ENCODE data around the gene TMEM54. TPM values are rescaled to one million over a fixed set of nuclear protein-coding genes. Genes with fewer than 3 reads are reported as not detected.

The TMEM54 gene
- total RNA-seq, 4 donors from 2014 or later, result 32.6 to 158 (median 101) TPM

DNA sequence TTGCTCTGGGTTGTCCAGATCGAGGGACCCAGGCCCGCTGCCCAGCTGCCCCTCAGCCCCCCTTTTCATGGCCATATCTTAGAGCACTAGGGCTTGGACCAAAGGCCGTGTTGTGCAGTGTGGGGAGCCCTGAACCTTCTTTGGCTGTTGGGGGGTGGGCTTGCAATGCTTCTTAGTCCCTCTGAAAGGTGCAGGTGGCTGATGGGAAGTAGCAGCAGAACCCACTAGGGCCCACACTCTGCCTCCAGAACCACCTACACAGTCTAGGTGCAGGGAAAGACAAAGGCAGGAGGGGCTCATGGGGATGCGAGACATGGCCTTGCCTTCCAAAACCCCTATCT, 17.2 kb downstream of the TMEM54 start:
- intact Hi-C loops (cut with DNase I), result no loop called here
- WGBS, 2 donors, result 61 to 68% methylated on average over 4 of the region's 4 CpGs

DNA sequence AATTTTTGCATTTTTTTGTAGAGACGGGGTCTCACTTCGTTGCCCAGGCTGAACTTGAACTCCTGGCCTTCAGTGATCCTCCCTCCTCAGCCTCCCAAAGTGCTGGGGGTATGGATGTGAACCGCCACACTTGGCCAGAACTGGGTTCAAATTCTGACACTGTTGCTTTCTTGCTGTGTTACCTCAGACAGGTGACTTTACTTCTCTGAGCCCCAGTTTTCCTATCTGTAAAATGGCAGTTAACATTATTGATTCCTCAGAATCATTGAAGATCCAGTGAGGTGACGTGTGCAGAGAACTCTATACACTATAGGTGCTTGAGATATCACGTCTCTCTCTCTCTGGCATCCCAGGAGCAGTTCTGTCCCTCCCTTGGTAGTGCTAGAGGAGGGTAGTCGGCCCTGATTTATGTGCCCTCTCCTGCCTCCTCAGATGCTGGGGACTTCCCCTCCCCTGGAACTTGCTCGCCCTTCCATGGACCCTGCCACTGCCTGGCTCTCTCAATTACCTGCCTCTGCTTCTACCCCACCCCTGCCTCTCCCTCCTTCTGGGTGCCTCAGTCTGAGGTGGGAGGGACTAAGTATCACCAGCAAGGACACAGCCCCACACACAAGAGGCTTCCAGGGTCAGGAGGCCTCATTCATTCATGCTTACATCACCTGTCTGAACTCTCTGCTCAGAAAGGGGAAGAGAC, 17.7 kb downstream of the TMEM54 start:
- peaks cover 0 to 12% of the 10 kb centered on the region in 2 donors for H3K4me1 ChIP-seq
- H3K27me3 ChIP-seq, result peaks cover 11% of the 10 kb centered on the region
- no peak for DNase-seq
- no peak overlapping the region for H3K4me3 ChIP-seq (replicated peaks in 1 of 3)
- no peak for TF ChIP-seq POLR2A (IDR thresholded peaks at IDR 0.05)
- TF ChIP-seq, protein P1, sequence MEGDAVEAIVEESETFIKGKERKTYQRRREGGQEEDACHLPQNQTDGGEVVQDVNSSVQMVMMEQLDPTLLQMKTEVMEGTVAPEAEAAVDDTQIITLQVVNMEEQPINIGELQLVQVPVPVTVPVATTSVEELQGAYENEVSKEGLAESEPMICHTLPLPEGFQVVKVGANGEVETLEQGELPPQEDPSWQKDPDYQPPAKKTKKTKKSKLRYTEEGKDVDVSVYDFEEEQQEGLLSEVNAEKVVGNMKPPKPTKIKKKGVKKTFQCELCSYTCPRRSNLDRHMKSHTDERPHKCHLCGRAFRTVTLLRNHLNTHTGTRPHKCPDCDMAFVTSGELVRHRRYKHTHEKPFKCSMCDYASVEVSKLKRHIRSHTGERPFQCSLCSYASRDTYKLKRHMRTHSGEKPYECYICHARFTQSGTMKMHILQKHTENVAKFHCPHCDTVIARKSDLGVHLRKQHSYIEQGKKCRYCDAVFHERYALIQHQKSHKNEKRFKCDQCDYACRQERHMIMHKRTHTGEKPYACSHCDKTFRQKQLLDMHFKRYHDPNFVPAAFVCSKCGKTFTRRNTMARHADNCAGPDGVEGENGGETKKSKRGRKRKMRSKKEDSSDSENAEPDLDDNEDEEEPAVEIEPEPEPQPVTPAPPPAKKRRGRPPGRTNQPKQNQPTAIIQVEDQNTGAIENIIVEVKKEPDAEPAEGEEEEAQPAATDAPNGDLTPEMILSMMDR (IDR thresholded peaks at IDR 0.05), result no peak
- 83 to 90% methylated on average over 7 of the region's 7 CpGs for WGBS, 2 donors
- H3K9me3 ChIP-seq, result no peaks in the 10 kb centered on the region
- H3K27ac ChIP-seq, result no peak overlapping the region
- H3K36me3 ChIP-seq, result no peaks in the 10 kb centered on the region
- intact Hi-C loops (cut with DNase I), result no loop called here

More for the DNA sequence above, 17.2 kb downstream of the TMEM54 start:
- Histone ChIP-seq H3K27ac (no peak overlapping the region), H3K27me3 (peaks cover 11% of the 10 kb centered on the region), H3K9me3 (no peaks in the 10 kb centered on the region), H3K4me1 (peaks cover 0 to 12% of the 10 kb centered on the region in 2 donors), H3K36me3 (no peaks in the 10 kb centered on the region), H3K4me3 (replicated peaks in 1 of 3) (no peak overlapping the region)
- no peak for DNase-seq
- TF ChIP-seq, protein P1 (IDR thresholded peaks at IDR 0.05), result no peak
- no peak for TF ChIP-seq POLR2A (IDR thresholded peaks at IDR 0.05)

DNA sequence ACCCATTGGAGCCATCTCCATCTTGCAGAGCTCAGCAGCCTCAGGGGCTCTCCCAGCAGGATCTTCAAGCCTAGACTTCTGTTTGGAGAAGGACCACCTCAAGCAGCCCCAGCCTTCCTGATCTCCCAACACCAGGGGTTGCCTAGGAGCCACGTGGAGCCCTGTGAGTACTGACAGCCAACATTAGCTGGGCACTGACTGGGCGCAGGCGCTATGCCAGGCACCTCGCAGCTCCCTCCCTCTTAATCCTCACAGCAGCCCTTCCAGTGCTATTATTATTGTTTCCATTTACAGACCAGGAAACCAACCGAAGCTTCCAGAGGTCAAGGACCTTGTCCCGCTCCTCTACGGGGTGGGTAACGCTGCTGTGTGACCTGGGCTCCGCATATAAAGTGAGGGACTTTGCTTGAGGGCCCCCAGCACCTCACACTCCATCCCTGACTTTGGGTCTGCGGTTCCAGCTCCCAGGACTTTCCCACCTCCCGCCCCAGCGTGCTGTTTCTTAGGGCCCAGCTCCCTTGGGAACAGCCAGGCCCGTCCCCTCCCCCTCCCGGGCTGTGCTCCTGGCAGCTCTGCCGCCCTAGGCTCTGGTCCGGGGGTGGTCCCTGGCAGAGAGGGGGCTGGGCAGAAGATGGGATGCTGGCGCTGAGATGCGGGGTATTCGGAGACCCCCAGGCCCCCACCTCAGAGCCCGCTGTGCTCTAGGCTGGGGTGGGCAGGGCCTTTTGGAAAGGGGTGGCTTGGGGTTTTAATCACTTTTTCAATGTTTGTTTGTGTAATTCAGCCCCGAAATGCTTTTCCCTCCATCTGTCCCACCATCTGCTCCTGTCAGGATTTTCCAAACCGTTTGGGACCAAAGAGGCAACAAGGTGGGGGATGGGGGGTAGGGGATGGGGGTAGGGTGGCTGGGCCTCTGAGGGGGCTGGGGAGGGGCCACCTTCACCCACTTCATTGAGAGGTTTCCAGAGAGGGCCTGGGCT, 19.0 kb downstream of the TMEM54 start:
- Histone ChIP-seq H3K9me3 (no peaks in the 10 kb centered on the region), H3K4me3 (replicated peaks in 1 of 3) (no peak overlapping the region), H3K36me3 (no peaks in the 10 kb centered on the region), H3K27me3 (peaks cover 6% of the 10 kb centered on the region), H3K4me1 (peaks cover 0 to 12% of the 10 kb centered on the region in 2 donors), H3K27ac (no peak overlapping the region)
- intact Hi-C loops (cut with DNase I), result no loop called here
- 28 to 38% methylated on average over 14 to 16 of the region's 22 CpGs for WGBS, 2 donors
- no peak for TF ChIP-seq POLR2A (IDR thresholded peaks at IDR 0.05)
- TF ChIP-seq, protein P1 (IDR thresholded peaks at IDR 0.05), result no peak
- peak in 1 of 2 donors; percentile 39 for DNase-seq

DNA sequence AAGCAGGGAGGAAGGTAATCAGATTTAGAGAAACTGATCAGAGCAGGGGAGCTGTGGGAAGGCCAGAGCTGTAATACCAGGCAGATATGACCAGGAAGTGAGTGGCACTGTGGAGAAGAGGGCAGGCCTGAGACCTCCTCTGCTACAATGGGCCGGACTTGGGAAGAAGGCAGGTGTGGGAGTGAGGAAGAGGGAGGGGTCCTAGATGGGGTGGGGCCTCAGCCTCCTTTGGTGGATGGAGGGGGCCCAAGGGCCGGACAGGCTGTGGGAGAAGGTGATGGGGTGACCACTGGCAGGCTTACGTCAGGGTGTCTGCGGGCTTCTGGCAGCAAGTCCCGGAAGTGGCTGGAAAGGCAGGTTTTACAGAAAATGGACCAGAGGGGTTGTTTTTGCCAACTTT, 19.9 kb downstream of the TMEM54 start:
- intact Hi-C loops (cut with DNase I), result no loop called here
- Histone ChIP-seq H3K9me3 (no peaks in the 10 kb centered on the region), H3K27ac (no peak overlapping the region), H3K4me1 (peaks cover 0 to 11% of the 10 kb centered on the region in 2 donors), H3K36me3 (no peaks in the 10 kb centered on the region), H3K4me3 (replicated peaks in 1 of 3) (no peak overlapping the region), H3K27me3 (no peaks in the 10 kb centered on the region)
- no peak for DNase-seq
- no peak for TF ChIP-seq POLR2A (IDR thresholded peaks at IDR 0.05)
- TF ChIP-seq, protein P1 (IDR thresholded peaks at IDR 0.05), result no peak
- 71 to 86% methylated on average over 5 of the region's 5 CpGs for WGBS, 2 donors
